Epithelial cell of esophagus (primary cell): ENCODE results near the gene NDC1.

Experiments
- DNase-seq: peaks from one replicate; pipeline ENCODE4 v3.0.0; 2010; ENCODE audit warnings: low read depth
- H3K4me3 ChIP-seq: 2 replicates; pipeline ENCODE4 v1.5.1; 2011; ENCODE audit warnings: mild to moderate bottlenecking, low read length, control low read depth
- CTCF ChIP-seq: IDR thresholded peaks from 2 replicates; pipeline ENCODE4 v1.5.1; 2011; ENCODE audit warnings: low read depth, mild to moderate bottlenecking, low read length, control low read depth, inconsistent platforms; ENCODE audit not compliant: insufficient read depth; ENCODE audit errors: missing control alignments

NDC1 gene

GRCh38 chr1:53752281-53752680 is 85.8 kb downstream of the NDC1 start:
- DNase-seq: no peak
- no peak for TF ChIP-seq CTCF

DNA sequence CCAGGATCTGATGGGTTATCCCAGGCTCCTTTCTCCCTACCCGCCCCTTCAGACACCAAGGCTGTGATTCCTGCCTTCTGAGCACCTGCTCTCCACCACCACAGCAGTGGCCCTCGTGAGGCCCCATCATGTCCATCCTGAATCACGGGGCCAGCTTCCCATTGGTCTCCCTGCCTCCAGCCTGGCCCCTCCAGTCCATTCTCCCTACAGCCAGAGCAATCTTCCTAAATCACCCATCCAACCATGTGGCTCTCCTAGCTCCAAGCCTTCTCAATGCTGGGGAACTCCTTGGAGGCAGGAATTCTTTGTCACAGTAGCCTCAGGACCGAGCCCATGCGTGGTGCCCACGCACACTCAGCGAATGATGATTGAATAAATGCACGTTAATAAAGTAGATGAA is 90.3 kb downstream of the NDC1 start:
- no peak for DNase-seq
- TF ChIP-seq CTCF: no peak
- no peak overlapping the region for H3K4me3 ChIP-seq

More at GRCh38 chr1:53752281-53752680, 85.8 kb downstream of the NDC1 start:
- H3K4me3 ChIP-seq: no peak overlapping the region

GRCh38 chr1:53740621-53741105 is 97.4 kb downstream of the NDC1 start:
- H3K4me3 ChIP-seq: no peak overlapping the region
- no peak for DNase-seq
- no peak for TF ChIP-seq CTCF

GRCh38 chr1:53739109-53739681 is 98.9 kb downstream of the NDC1 start, which contains the start of gene GLIS1:
Gene GLIS1, minus strand, starts transcription at chr1:53739164. Its CDS starts 1,100 bp downstream, at chr1:53738064.
- H3K4me3 ChIP-seq: peak within 1 kb of the TSS; percentile 38
- DNase-seq: peak; percentile 84
- no peak for TF ChIP-seq CTCF

GRCh38 chr1:53738205-53739108 is 99.6 kb downstream of the NDC1 start:
- TF ChIP-seq CTCF: no peak
- no peak for DNase-seq
- H3K4me3 ChIP-seq: peak overlapping the region; percentile 38

DNA sequence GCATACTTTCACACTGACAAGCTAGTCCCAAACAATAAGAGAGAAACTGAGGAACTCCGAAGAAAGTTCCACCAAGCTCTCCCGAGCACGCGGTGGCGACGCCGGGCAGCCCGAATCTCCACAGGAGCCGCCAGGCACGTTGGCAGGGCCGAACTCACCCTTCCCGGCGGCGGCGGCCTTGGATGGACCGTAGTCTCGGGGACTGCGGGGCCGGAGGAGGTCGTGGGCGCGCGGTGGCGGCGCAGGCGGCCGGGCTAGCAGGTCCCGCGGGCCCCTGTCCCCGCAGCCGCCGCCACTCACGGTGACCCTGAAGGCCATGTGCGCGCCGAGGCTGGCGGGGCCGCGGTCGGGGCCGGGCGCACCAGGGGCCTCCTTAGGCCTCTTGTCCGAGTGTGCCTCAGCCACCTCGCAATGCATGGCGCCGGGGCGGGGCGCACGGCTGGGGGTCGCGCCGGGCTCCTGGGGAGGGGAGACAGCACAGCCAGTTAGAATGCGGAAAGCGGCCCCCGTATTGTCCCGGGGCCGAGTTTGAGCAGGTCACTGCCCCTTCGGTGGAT is 100.4 kb downstream of the NDC1 start:
- no peak for DNase-seq
- TF ChIP-seq CTCF: no peak
- H3K4me3 ChIP-seq: no peak overlapping the region
